ENCODE data around the gene RTL5.

RTL5 gene

DNA sequence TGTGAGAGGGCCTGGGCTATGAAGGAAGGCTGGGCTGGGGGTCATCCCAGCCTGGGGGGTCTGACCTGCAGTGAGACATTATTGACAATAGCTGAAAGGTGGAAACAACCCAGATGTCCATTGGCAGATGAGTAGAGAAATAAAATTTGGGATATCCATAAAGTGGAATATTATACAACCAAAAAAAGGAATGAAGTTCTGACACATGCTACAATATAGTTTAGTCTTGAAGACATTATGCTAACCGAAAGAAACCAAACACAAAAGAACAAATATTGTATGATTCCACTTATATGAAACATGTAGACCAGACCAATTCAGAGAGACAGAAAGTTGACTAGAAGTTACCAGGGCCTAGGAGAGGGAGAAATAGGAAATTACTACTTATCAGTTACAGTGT lies 44.7 kb downstream of the RTL5 start:
- no peaks in the 10 kb centered on the region for H3K27me3 ChIP-seq (ENCODE audit: insufficient read depth, poor library complexity, severe bottlenecking)
- H3K27ac ChIP-seq (replicated peaks): no peak overlapping the region
- TF ChIP-seq GABPA (IDR thresholded peaks at IDR 0.05; ENCODE audit: low read depth) (no peak), CTCF (IDR thresholded peaks at IDR 0.05; ENCODE audit: insufficient read depth, low read length) (no peak), SPI1 (IDR thresholded peaks at IDR 0.05; ENCODE audit: borderline replicate concordance, low read depth) (no peak), POLR2AphosphoS5 (IDR thresholded peaks at IDR 0.05; ENCODE audit: low read depth) (no peak)
- TF ChIP-seq, protein P1, sequence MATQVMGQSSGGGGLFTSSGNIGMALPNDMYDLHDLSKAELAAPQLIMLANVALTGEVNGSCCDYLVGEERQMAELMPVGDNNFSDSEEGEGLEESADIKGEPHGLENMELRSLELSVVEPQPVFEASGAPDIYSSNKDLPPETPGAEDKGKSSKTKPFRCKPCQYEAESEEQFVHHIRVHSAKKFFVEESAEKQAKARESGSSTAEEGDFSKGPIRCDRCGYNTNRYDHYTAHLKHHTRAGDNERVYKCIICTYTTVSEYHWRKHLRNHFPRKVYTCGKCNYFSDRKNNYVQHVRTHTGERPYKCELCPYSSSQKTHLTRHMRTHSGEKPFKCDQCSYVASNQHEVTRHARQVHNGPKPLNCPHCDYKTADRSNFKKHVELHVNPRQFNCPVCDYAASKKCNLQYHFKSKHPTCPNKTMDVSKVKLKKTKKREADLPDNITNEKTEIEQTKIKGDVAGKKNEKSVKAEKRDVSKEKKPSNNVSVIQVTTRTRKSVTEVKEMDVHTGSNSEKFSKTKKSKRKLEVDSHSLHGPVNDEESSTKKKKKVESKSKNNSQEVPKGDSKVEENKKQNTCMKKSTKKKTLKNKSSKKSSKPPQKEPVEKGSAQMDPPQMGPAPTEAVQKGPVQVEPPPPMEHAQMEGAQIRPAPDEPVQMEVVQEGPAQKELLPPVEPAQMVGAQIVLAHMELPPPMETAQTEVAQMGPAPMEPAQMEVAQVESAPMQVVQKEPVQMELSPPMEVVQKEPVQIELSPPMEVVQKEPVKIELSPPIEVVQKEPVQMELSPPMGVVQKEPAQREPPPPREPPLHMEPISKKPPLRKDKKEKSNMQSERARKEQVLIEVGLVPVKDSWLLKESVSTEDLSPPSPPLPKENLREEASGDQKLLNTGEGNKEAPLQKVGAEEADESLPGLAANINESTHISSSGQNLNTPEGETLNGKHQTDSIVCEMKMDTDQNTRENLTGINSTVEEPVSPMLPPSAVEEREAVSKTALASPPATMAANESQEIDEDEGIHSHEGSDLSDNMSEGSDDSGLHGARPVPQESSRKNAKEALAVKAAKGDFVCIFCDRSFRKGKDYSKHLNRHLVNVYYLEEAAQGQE (IDR thresholded peaks at IDR 0.05; ENCODE audit: insufficient replicate concordance, low read depth): no peak
- DNase-seq (ENCODE audit: low read depth in 1 of 2, low spot score in 1 of 2): no peak
- H3K4me3 ChIP-seq (replicated peaks; ENCODE audit: insufficient read depth, low read length): no peak overlapping the region

DNA sequence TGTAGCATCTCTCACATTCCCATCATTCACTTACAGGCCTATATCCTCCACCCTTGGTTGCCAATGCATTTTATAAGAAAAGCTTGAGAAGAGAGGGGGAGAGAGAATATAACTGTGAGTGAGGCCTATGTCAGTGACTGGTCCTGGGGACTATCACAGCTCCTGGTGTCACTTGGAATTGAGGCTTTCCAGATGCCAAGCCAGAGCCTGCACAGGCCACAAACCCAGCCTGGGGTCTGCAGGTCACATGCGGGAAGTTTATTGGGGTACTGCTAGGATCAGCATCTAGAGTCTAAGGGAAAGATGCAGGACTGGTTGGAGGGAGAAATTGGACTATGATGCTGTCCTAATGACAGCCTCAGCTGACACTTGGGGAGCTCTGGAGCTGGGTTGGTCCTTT lies 47.6 kb downstream of the RTL5 start:
- Histone ChIP-seq H3K4me3 (replicated peaks; ENCODE audit: insufficient read depth, low read length) (no peak overlapping the region), H3K27me3 (ENCODE audit: insufficient read depth, poor library complexity, severe bottlenecking) (no peaks in the 10 kb centered on the region), H3K27ac (replicated peaks) (no peak overlapping the region)
- TF ChIP-seq POLR2AphosphoS5 (IDR thresholded peaks at IDR 0.05; ENCODE audit: low read depth): no peak
- no peak for TF ChIP-seq GABPA (IDR thresholded peaks at IDR 0.05; ENCODE audit: low read depth)
- TF ChIP-seq, protein P1 (IDR thresholded peaks at IDR 0.05; ENCODE audit: insufficient replicate concordance, low read depth): no peak
- no peak for TF ChIP-seq SPI1 (IDR thresholded peaks at IDR 0.05; ENCODE audit: borderline replicate concordance, low read depth)
- no peak for TF ChIP-seq CTCF (IDR thresholded peaks at IDR 0.05; ENCODE audit: insufficient read depth, low read length)
- no peak for DNase-seq (ENCODE audit: low read depth in 1 of 2, low spot score in 1 of 2)

DNA sequence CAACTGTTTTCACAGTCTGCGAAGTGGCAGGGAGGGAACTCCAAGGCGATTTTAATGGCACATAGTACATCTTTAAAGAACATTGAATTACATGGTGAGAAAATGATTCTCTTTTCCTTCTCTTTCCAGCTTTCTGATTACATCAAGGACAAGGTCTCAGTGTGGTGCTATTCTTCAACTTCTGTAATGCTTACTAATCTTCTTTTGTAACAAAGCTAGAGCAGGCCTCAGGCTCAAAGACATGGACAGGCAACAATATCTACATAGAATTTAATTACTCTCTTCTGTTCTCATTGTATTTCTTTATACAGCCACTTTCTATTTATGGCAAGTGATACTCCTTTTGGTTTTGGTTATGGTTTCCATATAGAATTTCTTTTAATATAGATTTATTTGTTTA lies 48.4 kb downstream of the RTL5 start:
- TF ChIP-seq POLR2AphosphoS5 (IDR thresholded peaks at IDR 0.05; ENCODE audit: low read depth) (no peak), SPI1 (IDR thresholded peaks at IDR 0.05; ENCODE audit: borderline replicate concordance, low read depth) (no peak), CTCF (IDR thresholded peaks at IDR 0.05; ENCODE audit: insufficient read depth, low read length) (no peak), GABPA (IDR thresholded peaks at IDR 0.05; ENCODE audit: low read depth) (no peak)
- TF ChIP-seq, protein P1 (IDR thresholded peaks at IDR 0.05; ENCODE audit: insufficient replicate concordance, low read depth): no peak
- no peaks in the 10 kb centered on the region for H3K27me3 ChIP-seq (ENCODE audit: insufficient read depth, poor library complexity, severe bottlenecking)
- H3K4me3 ChIP-seq (replicated peaks; ENCODE audit: insufficient read depth, low read length): no peak overlapping the region
- DNase-seq (ENCODE audit: low read depth in 1 of 2, low spot score in 1 of 2): no peak
- H3K27ac ChIP-seq (replicated peaks): no peak overlapping the region

All from HL-60 (cell line).